Right lobe of liver (tissue), 6 donors: ENCODE data around the gene PRCP. TPM values are rescaled to one million over a fixed set of nuclear protein-coding genes. Genes with fewer than 3 reads are reported as not detected.

Experiments
- ATAC-seq, 4 donors: fragments of 200-7000 bp; cut with Tn5 transposase; one replicate each; pipeline ENCODE4 v1.9.1; 2020; ENCODE audit warnings: mild to moderate bottlenecking in 4 of 4, moderate library complexity in 4 of 4
- DNase-seq, 3 donors: peaks; one replicate each; pipeline ENCODE4 v3.0.0-alpha.2; 2020
- H3K27ac ChIP-seq, 3 donors: fragments of 200-600 bp; one replicate each; pipeline ENCODE4 v1.8.0; 2022
- H3K27me3 ChIP-seq, 2 donors: fragments of 200-600 bp; one replicate each; pipeline ENCODE4 v1.8.0; 2022
- H3K36me3 ChIP-seq, 4 donors: fragments of 200-600 bp; sonication (generic) in 1 of 4; one replicate each; pipeline versions ENCODE4 v1.5.1 to v1.8.0; 2017 to 2022; ENCODE audit warnings: control low read depth in 1 of 4
- H3K4me1 ChIP-seq, 4 donors: fragments of 200-600 bp; sonication (generic) in 1 of 4; one replicate each; pipeline versions ENCODE4 v1.5.1 to v1.8.0; 2017 to 2022; ENCODE audit warnings: control low read depth in 1 of 4
- H3K4me3 ChIP-seq, 3 donors: fragments of 200-600 bp; one replicate each; pipeline ENCODE4 v1.8.0; 2022
- H3K9me3 ChIP-seq, 4 donors: fragments of 200-600 bp; sonication (generic) in 1 of 4; one replicate each; pipeline versions ENCODE4 v1.5.1 to v1.8.0; 2017 to 2022; ENCODE audit warnings: control low read depth in 1 of 4
- POLR2A ChIP-seq: fragments of 450-650 bp; IDR thresholded peaks from one replicate; pipeline ENCODE4 v1.6.1; 2017; ENCODE audit warnings: antibody characterized with exemption, mild to moderate bottlenecking
- WGBS: methylation state at CpG from one replicate; pipeline ENCODE4 v1.1.6; 2018; ENCODE audit warnings: low coverage, low lambda C conversion rate; ENCODE audit not compliant: insufficient coverage; ENCODE audit errors: missing lambda C conversion rate; 5-methylcytosine and 5-hydroxymethylcytosine counted together
- intact Hi-C, 2 donors: fragments of 100-400 bp; cut with DNase I; formaldehyde crosslinking; loops; one replicate each; pipeline versions ENCODE4 v1.11.2 to v1.14.1; 2022
- total RNA-seq, 6 experiments: library from RNA; depleted of rRNA in 2 of 6; stranded (reverse); fragments of >200 nt in 2 of 6; fragmentation: NEBNext Ultra II Directional in 3 of 6; extraction: Animal tissue kit (Norgen Biotek cat#: 25700) in 3 of 6; gene quantifications; one replicate each; pipeline versions ENCODE4 v1.1.0 to v1.2.4, GENCODE V29; 2016 to 2023
- TF ChIP-seq, protein P1 (sequence below), 4 donors: fragments of 200-600 bp in 3 of 4; fragments of 450-650 bp in 1 of 4; IDR thresholded peaks; one replicate each; pipeline versions ENCODE4 v1.5.1 to v1.8.0; 2016 to 2022; ENCODE audit warnings: antibody characterized with exemption in 4 of 4, mild to moderate bottlenecking in 2 of 4
- donor health status: DM: no; HTN: yes; CAD: no.
- donor health status: DM: no; HTN: no; CAD: no.
- donor health status: DM: no; HTN: no; CAD: no.
- donor health status: DM: no; HTN: yes; CAD: no.
- donor health status: DM: no; HTN: yes; CAD: no.

The PRCP gene
- total RNA-seq, 6 experiments from 2014 or later, result 35.4 to 84.9 (median 49.4) TPM

DNA sequence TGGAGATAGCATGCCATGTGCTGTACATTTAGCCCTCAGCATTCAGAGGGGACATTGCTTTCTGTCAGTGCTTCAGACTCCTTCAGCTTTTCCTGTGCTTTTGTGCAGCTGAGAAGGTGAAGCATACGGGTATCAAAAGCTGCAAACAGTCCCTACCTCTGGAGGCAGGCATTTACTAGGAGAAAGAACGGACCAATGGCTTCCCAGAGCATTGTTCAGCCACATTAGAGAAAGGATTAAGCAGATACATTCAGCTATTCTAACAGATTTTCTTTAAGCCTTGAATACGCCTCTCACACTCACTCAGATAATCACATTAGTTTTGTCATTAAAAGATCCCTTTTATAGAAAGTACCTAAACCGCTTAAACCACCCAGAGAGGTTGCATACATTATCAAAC lies 85.9 kb downstream of the PRCP start:
- Histone ChIP-seq H3K9me3 (no peaks in the 10 kb centered on the region), H3K36me3 (no peaks in the 10 kb centered on the region), H3K27ac (no peak overlapping the region), H3K27me3 (no peaks in the 10 kb centered on the region), H3K4me3 (no peak overlapping the region), H3K4me1 (no peaks in the 10 kb centered on the region)
- intact Hi-C loops, result no loop called here
- no peak for DNase-seq
- no peak for ATAC-seq
- TF ChIP-seq POLR2A, result no peak
- TF ChIP-seq, protein P1, sequence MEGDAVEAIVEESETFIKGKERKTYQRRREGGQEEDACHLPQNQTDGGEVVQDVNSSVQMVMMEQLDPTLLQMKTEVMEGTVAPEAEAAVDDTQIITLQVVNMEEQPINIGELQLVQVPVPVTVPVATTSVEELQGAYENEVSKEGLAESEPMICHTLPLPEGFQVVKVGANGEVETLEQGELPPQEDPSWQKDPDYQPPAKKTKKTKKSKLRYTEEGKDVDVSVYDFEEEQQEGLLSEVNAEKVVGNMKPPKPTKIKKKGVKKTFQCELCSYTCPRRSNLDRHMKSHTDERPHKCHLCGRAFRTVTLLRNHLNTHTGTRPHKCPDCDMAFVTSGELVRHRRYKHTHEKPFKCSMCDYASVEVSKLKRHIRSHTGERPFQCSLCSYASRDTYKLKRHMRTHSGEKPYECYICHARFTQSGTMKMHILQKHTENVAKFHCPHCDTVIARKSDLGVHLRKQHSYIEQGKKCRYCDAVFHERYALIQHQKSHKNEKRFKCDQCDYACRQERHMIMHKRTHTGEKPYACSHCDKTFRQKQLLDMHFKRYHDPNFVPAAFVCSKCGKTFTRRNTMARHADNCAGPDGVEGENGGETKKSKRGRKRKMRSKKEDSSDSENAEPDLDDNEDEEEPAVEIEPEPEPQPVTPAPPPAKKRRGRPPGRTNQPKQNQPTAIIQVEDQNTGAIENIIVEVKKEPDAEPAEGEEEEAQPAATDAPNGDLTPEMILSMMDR (IDR thresholded peaks at IDR 0.05), result no peak
- WGBS, result 41% methylated on average over 4 of the region's 4 CpGs

DNA sequence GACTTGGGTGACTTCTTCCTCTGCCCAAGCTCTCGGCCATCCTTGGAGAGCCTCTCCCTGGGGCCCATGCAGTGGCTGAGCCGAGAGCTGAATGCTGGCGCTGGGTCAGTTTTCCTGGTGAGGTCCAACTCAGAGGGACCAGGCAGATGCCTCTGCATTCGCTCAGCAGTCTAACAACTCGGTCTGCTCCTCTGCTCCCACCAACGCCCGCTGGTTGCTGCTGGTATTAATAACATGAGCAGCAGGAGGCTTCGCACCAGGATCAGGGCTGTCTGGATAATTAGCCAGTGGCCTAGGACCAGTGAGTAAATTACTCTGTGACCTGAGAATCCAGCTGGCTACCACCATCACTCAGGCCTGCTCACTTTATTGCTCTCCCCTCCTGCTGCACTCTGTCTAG lies 88.9 kb downstream of the PRCP start:
- Histone ChIP-seq H3K27me3 (no peaks in the 10 kb centered on the region), H3K4me1 (no peaks in the 10 kb centered on the region), H3K27ac (no peak overlapping the region), H3K36me3 (no peaks in the 10 kb centered on the region), H3K9me3 (no peaks in the 10 kb centered on the region), H3K4me3 (no peak overlapping the region)
- WGBS, result 80% methylated on average over 1 of the region's 8 CpGs
- ATAC-seq (no peak), DNase-seq (no peak)
- intact Hi-C loops, result no loop called here
- TF ChIP-seq, protein P1 (IDR thresholded peaks at IDR 0.05), result no peak
- TF ChIP-seq POLR2A, result no peak

DNA sequence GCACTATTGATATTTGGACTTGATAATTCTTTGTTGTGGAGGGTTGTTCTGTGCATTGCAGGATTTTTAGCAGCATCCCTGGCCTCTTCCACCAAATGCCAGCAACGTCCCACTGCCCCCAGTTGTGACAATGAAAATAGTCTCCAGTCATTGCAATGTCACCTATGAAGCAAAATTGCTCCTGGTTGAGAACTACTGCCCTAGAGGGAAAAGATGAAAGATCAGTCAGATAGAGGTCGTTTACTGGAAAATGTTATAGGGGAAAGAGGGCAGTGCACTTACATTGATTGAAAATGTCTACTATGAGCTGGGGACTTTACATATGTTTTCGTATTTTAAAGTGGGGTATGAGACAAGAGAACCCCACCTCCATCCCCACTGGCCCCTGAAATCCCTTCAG lies 89.5 kb downstream of the PRCP start:
- no peaks in the 10 kb centered on the region for H3K4me1 ChIP-seq
- no peak overlapping the region for H3K4me3 ChIP-seq
- no peak for DNase-seq
- no peaks in the 10 kb centered on the region for H3K9me3 ChIP-seq
- intact Hi-C loops, result no loop called here
- WGBS, result 33% methylated on average over 3 of the region's 3 CpGs
- no peak for ATAC-seq
- TF ChIP-seq, protein P1 (IDR thresholded peaks at IDR 0.05), result no peak
- no peak for TF ChIP-seq POLR2A
- H3K27ac ChIP-seq, result no peak overlapping the region
- H3K36me3 ChIP-seq, result no peaks in the 10 kb centered on the region
- H3K27me3 ChIP-seq, result peaks cover 0 to under 1% of the 10 kb centered on the region in 2 donors

DNA sequence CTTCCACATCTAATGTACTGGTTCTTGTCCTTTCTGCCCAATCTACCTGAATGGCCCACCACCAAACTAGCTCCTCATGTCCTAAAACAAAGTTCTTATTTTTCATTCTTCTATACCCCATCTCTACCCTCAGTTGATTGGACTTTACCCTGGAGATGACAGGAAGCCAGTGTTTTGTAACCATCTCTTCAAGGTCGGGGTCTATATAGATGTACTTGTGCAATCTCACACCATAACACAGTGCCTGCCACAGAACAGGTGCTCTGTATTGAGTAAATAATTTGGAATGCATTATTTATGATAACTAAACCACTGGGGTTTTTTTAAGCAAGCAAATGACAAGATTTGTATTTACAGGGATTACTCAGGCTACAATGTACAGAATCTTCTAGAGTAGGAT lies 89.9 kb downstream of the PRCP start:
- WGBS, result 15% methylated on average over 1 of the region's 1 CpG
- DNase-seq (no peak), ATAC-seq (no peak)
- peaks cover 0 to 4% of the 10 kb centered on the region in 2 donors for H3K27me3 ChIP-seq
- H3K4me3 ChIP-seq, result no peak overlapping the region
- TF ChIP-seq, protein P1 (IDR thresholded peaks at IDR 0.05), result no peak
- no peak for TF ChIP-seq POLR2A
- intact Hi-C loops, result no loop called here
- H3K27ac ChIP-seq, result no peak overlapping the region
- no peaks in the 10 kb centered on the region for H3K36me3 ChIP-seq
- no peaks in the 10 kb centered on the region for H3K9me3 ChIP-seq
- no peaks in the 10 kb centered on the region for H3K4me1 ChIP-seq

DNA sequence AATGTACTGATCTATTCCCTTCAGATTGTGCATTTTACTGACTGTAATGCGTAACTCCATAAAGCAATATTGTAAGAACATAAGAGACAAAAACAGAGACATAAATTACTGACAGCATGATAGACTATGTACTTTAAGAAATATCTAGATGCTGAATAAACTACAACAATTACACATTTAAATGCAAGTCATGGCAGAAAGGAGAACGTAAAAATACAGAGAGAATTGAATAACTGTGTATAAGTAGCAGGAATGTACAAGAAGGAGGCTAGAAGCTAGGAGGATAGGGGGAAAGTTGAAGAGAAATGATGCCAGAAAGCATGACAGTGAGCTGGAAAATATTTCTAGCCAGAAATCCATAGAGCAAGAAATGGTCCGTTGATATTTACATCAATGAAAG lies 92.6 kb downstream of the PRCP start:
- intact Hi-C loops, result no loop called here
- DNase-seq, result no peak
- Histone ChIP-seq H3K27me3 (peaks cover 0 to 8% of the 10 kb centered on the region in 2 donors), H3K27ac (no peak overlapping the region), H3K36me3 (no peaks in the 10 kb centered on the region), H3K4me1 (no peaks in the 10 kb centered on the region), H3K9me3 (no peaks in the 10 kb centered on the region), H3K4me3 (no peak overlapping the region)
- WGBS, result 70% methylated on average over 3 of the region's 3 CpGs
- ATAC-seq, result no peak
- no peak for TF ChIP-seq POLR2A
- TF ChIP-seq, protein P1 (IDR thresholded peaks at IDR 0.05), result no peak
